Vagina (tissue), 2 donors: Measurements from ENCODE around the gene STK38L.

ENCODE experiments used
- POLR2A ChIP-seq, 2 donors: fragments of 450-650 bp; IDR thresholded peaks; one replicate each; pipeline ENCODE4 v1.6.1; 2017; ENCODE audit warnings: antibody characterized with exemption in 2 of 2, mild to moderate bottlenecking in 2 of 2, moderate library complexity in 2 of 2
- POLR2AphosphoS5 ChIP-seq, 2 donors: sonication (generic); formaldehyde crosslinking; IDR thresholded peaks; one replicate each; pipeline ENCODE4 v1.9.0; 2017; ENCODE audit warnings: antibody characterized with exemption in 2 of 2, mild to moderate bottlenecking in 2 of 2, low read depth in 1 of 2; ENCODE audit not compliant: insufficient read depth in 1 of 2
- TF ChIP-seq, protein P1 (sequence below), 3 experiments: fragments of 450-650 bp in 2 of 3; fragments of 200-600 bp in 1 of 3; sonication (generic) in 1 of 3; IDR thresholded peaks; one replicate each; pipeline ENCODE4 v1.5.1; 2017 to 2019; ENCODE audit warnings: antibody characterized with exemption in 3 of 3, mild to moderate bottlenecking in 2 of 3, moderate library complexity in 2 of 3

DNA sequence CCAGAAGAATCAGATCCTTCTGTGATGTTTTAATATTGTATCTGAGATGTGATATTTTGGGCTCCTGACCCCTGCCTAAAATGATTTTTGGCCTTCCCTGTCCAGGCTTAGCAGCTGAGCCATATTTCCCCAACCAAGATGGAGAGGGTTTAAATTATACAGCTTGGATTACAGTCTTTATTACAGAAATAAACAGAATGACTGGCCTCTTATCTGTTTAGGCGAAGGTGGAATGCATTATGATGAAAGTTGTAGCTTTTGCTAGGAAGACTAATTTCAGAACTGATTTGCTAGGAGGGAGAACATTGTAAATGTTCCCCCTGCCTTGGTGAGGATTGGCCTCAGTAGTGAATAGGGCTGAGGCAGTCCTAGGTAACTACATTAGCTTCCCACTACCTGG lies 111.9 kb downstream of the STK38L start:
- TF ChIP-seq, protein P1, sequence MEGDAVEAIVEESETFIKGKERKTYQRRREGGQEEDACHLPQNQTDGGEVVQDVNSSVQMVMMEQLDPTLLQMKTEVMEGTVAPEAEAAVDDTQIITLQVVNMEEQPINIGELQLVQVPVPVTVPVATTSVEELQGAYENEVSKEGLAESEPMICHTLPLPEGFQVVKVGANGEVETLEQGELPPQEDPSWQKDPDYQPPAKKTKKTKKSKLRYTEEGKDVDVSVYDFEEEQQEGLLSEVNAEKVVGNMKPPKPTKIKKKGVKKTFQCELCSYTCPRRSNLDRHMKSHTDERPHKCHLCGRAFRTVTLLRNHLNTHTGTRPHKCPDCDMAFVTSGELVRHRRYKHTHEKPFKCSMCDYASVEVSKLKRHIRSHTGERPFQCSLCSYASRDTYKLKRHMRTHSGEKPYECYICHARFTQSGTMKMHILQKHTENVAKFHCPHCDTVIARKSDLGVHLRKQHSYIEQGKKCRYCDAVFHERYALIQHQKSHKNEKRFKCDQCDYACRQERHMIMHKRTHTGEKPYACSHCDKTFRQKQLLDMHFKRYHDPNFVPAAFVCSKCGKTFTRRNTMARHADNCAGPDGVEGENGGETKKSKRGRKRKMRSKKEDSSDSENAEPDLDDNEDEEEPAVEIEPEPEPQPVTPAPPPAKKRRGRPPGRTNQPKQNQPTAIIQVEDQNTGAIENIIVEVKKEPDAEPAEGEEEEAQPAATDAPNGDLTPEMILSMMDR (IDR thresholded peaks at IDR 0.05), result no peak
- TF ChIP-seq POLR2A (IDR thresholded peaks at IDR 0.05) (no peak), POLR2AphosphoS5 (IDR thresholded peaks at IDR 0.05; ENCODE audit: insufficient read depth in 1 of 2, low read depth in 1 of 2) (no peak)
